Amniotic epithelial cell (primary cell): ENCODE results near the gene SLC26A11.
"Not testable (repeated sequence)": the region's sequence is repeated elsewhere in the genome, so short reads cannot be mapped to it uniquely, and the experiment has no call there.

ENCODE experiments used
- DNase-seq: peaks from one replicate; pipeline ENCODE4 v3.0.0-alpha.2; 2010; ENCODE audit warnings: low read depth

SLC26A11 gene

DNA sequence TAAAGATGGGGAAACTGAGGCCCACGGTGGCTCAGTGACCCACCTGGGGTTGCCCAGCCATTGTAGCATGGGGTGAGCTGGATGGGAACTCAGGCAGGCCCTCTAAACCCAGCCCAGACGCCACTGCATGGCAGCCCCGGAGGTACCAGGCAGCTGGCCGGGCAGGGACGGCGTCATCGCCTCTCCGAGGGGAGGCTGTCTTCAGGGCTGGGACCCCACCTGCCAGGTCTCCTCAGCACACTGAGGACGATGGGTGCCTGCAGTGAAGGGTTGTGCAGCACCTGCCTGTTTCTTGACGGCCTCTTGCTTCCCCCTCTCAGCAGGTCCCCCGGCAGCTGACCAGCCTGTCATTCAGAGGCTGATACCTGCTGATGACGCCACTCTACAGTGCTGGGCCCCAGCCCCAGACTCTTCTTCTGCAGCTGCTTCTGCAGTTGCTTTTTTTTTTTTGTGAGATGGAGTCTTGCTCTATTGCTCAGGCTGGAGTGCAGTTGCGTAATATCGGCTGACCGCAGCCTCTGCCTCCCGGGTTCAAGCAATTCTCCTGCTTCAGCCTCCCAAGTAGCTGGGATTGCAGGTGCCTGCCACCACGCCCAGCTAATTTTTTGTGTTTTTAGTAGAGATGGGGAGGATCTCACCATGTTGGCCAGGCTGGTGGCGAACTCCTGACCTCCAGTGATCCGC is 65.2 kb downstream of the SLC26A11 start:
- no peak for DNase-seq

DNA sequence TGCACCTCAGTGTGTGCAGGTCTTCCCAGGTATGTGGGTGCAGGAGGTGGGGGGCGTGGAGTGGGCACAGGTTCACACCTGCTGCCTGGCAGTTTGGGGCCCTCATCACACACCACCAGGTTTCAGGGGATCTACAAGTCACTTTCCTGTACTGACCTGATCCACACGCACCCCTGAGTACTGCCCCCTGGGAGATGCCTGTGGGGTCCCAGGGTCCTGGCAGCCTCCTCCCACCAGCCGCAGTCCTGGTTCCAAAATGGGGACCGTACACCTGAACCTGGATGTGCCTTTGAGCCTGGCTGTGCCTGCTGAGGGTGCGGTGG is 66.4 kb downstream of the SLC26A11 start:
- no peak for DNase-seq

DNA sequence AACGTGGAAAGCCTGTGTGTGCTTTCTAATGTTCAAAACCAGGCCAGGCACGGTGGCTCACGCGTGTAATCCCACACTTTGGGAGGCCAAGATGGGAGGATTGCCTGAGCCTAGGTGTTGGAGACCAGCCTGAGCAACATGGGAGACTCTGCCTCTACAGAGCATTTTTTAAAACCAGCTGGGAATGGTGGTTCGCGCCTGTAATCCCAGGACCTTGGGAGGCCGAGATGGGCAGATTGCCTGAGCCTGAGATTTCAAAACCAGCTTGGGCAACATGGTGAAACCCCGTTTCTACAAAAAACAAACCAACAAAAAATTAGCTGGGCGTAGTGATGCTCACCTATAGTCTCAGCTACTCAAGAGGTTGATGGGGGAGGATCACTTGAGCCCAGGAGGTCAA is 66.8 kb downstream of the SLC26A11 start:
- no peak for DNase-seq

DNA sequence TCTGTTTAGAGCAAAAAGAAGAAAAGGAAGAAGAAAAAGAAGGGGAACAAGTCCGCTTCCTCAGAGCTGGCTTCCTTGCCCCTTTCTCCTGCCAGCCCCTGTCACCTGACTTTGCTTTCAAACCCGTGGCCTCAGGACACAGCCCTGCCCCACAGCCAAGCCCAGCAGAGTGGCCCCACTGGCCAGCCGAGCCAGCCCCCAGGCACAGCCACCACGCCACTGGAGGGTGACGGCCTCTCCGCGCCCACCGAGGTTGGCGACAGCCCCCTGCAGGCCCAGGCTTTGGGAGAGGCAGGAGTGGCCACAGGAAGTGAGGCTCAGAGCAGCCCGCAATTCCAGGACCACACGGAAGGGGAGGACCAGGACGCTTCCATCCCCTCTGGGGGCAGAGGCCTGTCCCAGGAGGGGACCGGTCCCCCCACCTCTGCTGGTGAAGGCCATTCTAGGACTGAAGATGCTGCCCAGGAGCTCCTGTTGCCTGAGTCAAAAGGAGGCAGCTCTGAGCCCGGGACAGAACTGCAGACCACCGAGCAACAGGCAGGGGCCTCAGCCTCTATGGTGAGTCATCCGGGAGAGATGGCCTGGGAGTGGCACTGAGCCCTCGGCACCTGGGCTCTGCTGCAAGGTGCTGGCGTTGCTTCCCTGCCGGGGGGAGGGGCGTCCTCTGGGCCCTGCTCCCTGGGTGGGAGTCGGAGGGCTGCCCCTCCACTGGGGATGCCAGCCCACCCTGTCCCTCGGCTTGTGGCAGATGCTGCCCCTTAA is 67.8 kb downstream of the SLC26A11 start:
- no peak for DNase-seq

DNA sequence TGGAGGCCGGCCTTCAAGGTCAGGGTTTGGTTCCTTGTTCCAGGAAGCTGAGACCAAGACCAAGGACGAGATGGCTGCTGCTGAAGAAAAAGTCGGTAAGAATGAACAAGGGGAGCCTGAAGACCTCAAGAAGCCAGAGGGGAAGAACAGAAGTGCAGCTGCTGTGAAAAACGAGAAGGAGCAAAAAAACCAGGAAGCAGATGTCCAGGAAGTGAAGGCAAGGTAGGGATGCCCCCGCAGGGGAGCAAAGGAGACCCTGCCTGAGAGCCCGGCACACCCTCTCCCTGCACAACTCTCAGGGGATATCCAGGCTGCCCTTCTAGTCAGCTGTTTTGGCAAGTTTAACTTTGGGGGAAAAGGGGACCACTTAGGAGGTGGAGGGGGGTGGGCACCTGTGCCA is 69.4 kb downstream of the SLC26A11 start:
- DNase-seq: no peak

DNA sequence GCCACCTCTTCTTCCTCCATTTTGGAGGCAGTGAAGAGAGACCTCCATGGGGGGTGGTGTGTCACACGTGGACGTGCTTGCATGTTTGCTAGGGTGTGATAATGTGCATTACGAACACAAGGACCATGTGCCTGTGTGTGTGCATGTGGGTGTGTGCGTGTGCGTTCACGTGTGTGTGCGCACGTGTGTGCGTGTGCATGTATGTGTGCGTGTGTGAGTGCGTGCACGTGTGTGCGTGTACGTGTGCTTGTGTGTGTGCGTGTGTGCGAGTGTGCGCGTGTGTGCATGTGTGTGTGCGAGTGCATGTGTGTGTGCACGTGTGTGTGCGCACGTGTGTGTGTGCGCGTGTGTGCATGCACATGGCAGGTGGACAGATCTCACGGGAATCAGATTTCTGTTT is 69.9 kb downstream of the SLC26A11 start:
- no peak for DNase-seq

DNA sequence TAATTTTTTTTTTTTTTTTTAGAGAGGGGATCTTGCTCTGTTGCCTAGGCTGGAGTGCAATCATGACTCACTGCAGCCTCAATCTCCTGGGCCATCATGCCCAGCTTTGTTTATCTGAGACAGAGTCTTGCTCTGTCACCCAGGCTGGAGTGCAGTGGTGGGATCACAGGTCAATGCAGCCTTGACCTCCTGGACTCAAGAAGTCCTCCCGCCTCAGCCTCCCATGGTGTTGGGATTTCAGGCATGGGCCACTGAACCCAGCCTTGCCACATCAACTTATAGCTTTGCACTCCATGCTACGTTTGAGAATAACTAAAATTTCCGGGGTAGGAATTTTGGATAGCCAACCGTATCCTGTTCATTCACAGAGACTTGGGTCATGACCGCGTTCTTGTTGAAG is 71.0 kb downstream of the SLC26A11 start:
- DNase-seq: no peak

DNA sequence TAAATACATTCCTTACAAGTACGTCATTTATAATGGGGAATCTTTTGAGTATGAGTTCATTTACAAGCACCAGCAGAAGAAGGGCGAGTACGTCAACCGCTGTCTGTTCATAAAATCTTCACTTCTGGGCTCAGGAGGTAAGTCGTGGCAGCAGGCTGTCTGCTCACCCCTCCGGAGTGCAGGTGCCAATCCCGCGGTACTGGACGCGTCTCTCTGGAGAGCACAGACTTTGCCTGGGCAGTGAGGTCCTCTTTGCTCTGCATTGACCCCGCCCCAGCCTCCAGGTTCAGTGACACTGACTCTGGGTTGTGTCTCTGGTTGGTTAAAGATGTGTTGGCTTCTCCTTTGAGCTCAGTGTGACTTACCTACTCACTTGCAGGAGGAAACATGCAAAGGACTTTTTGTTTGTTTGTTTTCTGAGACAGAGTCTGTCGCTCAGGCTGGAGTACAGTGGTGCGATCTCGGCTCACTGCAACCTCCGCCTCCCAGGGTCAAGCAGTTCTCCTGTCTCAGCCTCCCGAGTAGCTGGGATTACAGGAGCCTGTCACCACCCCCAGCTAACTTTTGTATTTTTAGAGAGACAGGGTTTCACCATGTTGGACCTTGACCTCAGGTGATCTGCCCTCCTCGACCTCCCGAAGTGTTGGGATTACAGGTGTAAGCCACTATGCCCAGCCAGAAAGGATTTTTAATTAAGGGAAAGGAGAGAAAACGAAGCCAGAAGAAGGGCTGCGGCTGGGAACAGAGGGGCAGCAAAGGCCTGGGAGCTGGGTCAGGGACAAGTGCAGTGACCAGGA is 71.7 kb downstream of the SLC26A11 start:
- no peak for DNase-seq

DNA sequence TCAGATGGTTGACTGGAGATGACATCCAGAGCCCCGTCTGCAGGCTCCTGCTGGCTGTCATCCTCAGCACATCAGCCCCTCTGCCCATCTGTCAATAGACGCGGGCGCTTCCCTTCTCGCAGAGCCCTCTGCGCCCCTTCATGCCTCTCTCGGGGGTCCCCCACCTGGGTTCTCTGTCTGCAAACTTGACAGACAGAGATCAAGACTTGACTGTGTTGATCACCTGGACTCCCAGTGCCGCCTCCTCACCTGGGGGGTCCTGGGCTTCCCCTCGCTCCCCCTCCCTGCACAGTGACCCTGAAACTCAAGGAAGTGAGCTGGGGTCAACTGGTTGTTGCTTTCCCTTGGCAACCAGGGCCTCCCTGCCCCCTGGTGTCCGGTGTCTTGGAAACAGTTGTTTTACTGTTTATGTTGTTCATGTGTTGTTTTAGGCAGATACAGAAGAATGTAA is 72.3 kb downstream of the SLC26A11 start:
- DNase-seq: no peak

DNA sequence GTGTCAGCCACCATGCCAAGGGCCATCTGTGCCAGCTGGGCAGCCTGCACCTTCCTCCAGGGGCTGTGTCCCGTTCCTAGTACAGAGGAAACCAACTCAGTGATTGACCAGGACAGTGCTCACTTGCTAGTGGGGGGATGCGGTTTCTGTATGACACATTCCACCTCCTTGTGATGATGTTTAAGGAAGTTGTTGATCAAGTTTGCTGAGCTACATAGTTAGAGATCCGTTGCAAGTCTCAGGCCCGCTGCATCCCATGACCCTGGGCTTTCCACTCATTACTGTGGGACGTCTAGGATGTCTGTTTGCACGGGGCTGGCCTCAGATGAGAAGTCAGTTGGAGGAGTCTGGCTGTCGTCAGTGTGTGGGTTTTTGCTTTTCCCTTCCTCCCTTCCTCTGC is 74.0 kb downstream of the SLC26A11 start:
- DNase-seq: no peak

DNA sequence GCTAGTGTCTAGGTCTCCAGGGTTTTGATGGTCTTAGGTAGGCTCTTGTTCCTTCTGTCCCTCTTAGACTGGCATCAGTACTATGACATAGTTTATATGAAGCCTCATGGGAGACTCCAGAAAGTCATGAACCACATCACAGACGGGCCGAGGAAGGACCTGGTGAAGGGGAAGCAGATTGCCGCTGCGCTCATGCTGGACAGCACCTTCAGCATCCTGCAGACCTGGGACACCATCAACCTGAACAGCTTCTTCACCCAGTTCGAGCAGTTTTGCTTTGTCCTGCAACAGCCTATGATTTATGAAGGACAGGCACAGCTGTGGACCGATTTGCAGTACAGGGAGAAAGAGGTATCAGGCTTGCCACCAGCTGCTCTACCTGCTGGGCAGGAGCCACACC is 74.4 kb downstream of the SLC26A11 start:
- no peak for DNase-seq

DNA sequence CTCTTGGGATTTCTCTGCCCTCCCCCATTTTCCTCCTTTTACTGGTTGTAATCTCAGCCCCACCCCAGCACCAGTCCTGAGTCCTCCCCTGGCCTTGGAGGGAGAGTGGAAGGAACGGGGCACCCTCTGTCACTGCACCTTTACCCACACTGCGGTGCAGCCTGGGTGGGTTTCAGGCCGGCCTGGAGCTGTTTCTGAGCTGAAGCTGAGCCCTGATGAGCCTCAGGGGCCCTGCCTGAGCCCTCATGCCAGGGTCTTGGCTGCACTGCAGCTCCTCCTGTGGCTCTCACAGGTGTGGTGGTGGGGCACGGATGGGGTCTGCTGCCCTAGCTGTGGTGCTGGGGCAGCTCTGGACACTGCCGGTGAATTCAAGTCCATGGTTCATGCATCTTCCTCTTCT is 74.9 kb downstream of the SLC26A11 start:
- no peak for DNase-seq

DNA sequence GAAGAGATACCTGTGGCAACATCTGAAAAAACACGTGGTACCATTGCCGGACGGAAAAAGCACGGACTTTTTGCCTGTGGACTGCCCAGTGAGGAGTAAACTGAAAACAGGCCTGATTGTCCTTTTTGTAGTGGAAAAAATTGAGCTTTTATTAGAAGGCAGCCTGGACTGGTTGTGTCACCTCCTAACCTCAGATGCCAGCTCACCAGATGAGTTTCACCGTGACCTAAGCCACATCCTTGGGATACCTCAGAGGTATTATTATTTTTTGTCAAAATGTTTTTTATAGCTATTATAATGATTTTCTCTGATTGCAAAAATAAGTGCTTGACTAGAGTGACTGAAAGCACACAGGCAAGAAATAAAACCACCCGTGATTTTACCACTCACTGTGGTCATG is 75.3 kb downstream of the SLC26A11 start:
- DNase-seq: no peak

DNA sequence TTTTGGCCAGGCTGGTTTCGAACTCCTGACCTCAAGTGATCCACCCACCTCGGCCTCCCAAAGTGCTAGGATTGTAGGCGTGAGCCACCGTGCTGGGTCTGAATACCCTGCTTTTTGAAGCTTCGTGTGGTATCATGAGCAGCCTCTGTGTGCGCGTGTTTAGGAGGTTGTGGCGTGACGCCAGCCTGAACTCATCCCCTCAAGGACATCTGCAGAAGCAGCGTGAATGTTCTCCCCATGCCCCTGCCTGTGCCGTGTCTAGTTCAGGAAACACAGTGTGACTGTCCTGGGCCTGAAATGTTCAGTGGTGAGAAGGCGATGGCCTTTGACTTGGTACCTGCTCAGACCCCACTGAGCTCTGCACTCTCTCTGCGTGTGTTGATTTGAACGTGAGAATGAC is 76.0 kb downstream of the SLC26A11 start:
- no peak for DNase-seq

DNA sequence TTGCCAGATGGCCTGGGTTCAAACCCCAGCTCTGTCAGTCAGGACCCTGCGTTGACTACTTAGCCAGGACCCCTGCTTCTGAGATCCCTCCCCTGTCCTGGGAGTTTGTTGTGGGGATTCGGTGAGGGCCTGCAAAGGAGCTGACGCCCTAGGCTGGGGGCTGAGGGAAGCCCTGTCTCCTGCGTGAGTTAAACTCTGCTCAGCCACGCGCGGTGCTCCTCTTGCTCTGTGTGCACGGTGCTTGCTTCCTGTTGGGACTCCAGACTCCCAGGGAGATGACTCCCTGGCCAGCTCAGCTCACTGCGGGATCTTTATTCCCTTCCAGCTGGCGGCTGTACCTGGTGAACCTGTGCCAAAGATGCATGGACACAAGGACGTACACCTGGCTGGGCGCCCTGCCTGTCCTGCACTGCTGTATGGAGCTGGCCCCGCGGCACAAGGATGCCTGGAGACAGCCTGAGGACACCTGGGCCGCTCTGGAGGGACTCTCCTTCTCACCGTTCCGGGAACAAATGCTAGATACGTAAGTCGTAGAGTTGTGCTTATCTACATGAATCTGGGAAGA is 77.9 kb downstream of the SLC26A11 start:
- DNase-seq: no peak

DNA sequence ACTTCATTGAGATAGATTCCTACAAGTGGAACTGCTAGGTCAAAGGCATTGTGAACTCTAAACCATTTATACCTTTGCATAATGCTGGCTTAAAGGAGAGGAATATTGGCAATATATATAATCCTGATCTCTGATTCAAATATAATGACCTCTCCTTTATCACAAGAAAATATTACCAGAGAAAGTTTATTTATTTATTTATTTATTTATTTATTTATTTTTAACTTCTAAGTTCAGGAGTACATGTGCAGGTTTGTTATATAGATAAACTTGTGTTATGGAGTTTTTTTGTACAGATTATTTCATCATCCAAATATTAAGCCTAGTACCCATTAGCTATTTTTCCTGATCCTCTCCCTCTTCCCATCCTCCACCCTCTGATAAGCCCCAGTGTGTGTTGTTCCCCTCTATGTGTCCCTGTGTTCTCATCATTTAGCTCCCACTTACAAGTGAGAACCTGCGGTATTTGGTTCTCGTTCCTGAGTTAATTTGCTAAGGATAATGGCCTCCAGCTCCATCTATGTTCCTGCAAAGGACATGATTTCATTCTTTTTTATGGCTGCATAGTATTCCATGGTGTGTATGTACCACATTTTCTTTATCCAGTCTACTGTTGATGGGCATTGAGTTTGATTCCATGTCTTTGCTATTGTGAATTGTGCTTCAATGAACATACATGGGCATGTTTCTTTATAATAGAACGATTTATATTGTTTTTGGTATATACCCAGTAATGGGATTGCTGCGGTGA is 79.3 kb downstream of the SLC26A11 start:
- DNase-seq: not testable (repeated sequence)

DNA sequence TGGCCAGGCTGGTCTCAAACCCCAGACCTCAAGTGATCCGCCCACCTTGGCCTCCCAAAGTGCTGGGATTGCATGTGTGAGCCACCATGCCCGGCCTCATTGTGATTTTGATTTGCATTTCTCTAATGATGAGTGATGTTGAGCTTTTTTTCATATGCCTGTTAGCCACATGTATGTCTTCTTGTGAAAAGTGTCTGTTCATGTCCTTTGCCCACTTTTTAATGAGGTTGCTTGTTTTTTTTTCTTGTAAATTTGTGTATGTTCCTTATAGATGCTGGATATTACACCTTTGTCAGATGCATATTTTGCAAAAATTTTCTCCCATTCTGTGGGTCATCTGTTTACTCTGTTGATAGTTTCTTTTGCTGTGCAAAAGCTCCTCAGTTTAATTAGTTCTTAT is 80.5 kb downstream of the SLC26A11 start:
- DNase-seq: not testable (repeated sequence)
